Spleen (tissue), 11 donors: Measurements from ENCODE around the gene FBXO34. TPM values are rescaled to one million over a fixed set of nuclear protein-coding genes. Genes with fewer than 3 reads are reported as not detected.

ENCODE experiments used
- DNase-seq: peaks from one replicate; pipeline ENCODE4 v3.0.0-alpha.2; 2020
- H3K27ac ChIP-seq, 8 donors: fragments of 200-600 bp; sonication (generic) in 7 of 8; 1 replicate in 4 of 8; 2 replicates in 4 of 8; pipeline versions ENCODE4 v1.5.0 to v1.8.0; 2016 to 2021; ENCODE audit warnings: inconsistent platforms in 4 of 8, mild to moderate bottlenecking in 4 of 8, moderate library complexity in 1 of 8
- H3K27me3 ChIP-seq, 7 donors: fragments of 200-600 bp; sonication (generic) in 6 of 7; replicated peaks in 1 of 7; 1 replicate in 4 of 7; 2 replicates in 3 of 7; pipeline versions ENCODE4 v1.5.0 to v1.8.0; 2016 to 2021; ENCODE audit warnings: inconsistent platforms in 3 of 7, mild to moderate bottlenecking in 1 of 7
- H3K36me3 ChIP-seq, 6 donors: fragments of 200-600 bp; sonication (generic) in 5 of 6; 1 replicate in 4 of 6; 2 replicates in 2 of 6; pipeline versions ENCODE4 v1.5.0 to v1.8.0; 2016 to 2021; ENCODE audit warnings: inconsistent platforms in 2 of 6
- H3K4me1 ChIP-seq, 6 donors: fragments of 200-600 bp; sonication (generic) in 5 of 6; 1 replicate in 3 of 6; 2 replicates in 3 of 6; pipeline versions ENCODE4 v1.5.0 to v1.8.0; 2016 to 2021; ENCODE audit warnings: inconsistent platforms in 3 of 6
- H3K4me3 ChIP-seq, 8 donors: fragments of 200-600 bp; sonication (generic) in 7 of 8; 1 replicate in 4 of 8; 2 replicates in 4 of 8; pipeline versions ENCODE4 v1.5.0 to v1.8.0; 2016 to 2021; ENCODE audit warnings: inconsistent platforms in 4 of 8, mild to moderate bottlenecking in 4 of 8, moderate library complexity in 2 of 8
- H3K9me3 ChIP-seq, 8 donors: fragments of 200-600 bp; sonication (generic) in 7 of 8; 1 replicate in 4 of 8; 2 replicates in 4 of 8; pipeline versions ENCODE4 v1.5.0 to v1.8.0; 2016 to 2021; ENCODE audit warnings: inconsistent platforms in 4 of 8
- POLR2A ChIP-seq, 3 donors: fragments of 450-650 bp; IDR thresholded peaks; one replicate each; pipeline ENCODE4 v1.5.1; 2017; ENCODE audit warnings: antibody characterized with exemption in 3 of 3, mild to moderate bottlenecking in 1 of 3
- POLR2AphosphoS5 ChIP-seq, 3 donors: sonication (generic); formaldehyde crosslinking; IDR thresholded peaks; one replicate each; pipeline ENCODE4 v1.5.1; 2017; ENCODE audit warnings: antibody characterized with exemption in 3 of 3
- whole genome bisulfite sequencing, 5 donors: extraction: QIAGEN DNeasy Blood & Tissue Kit in 3 of 5; methylation state at CpG; one replicate each; pipeline versions ENCODE4 v1.1.5 to v1.1.7; 2013 to 2018; 5-methylcytosine and 5-hydroxymethylcytosine counted together
- intact Hi-C: fragments of 100-400 bp; cut with DNase I; formaldehyde crosslinking; loops from one replicate; pipeline ENCODE4 v1.15.0; 2023; ENCODE audit warnings: low total_unique reads
- polyA plus RNA-seq, 3 donors: library from polyadenylated mRNA; stranded (reverse); fragments of 200-250 nt; gene quantifications; one replicate each; pipeline ENCODE4 v1.2.1, GENCODE V29; 2013
- total RNA-seq, 7 donors: library from RNA; depleted of rRNA in 3 of 7; stranded (reverse); fragments of >200 nt in 3 of 7; fragmentation: NEBNext Ultra II Directional in 4 of 7; extraction: Animal tissue kit (Norgen Biotek cat#: 25700) in 4 of 7; gene quantifications; one replicate each; pipeline versions ENCODE4 v1.1.0 to v1.2.1, GENCODE V29; 2016 to 2021
- TF ChIP-seq, protein P1 (sequence below), 11 experiments: fragments of 200-600 bp in 7 of 11; fragments of 450-650 bp in 4 of 11; sonication (generic) in 4 of 11; IDR thresholded peaks in 8 of 11; conservative IDR thresholded peaks in 3 of 11; 1 replicate in 7 of 11; 2 replicates in 4 of 11; pipeline versions ENCODE4 v1.4.0 to v1.8.0; 2016 to 2021; ENCODE audit warnings: antibody characterized with exemption in 11 of 11, inconsistent platforms in 4 of 11, mild to moderate bottlenecking in 1 of 11
- donor health status: healthy with polysubstance abuse.
- donor health status: DM: no; HTN: no; CAD: no; lungs with moderate emphysema.
- donor health status: DM: no; HTN: no; CAD: no.
- donor health status: Bipolar disorder and iron deficiency.
- donor health status: healthy.
- donor health status: DM: no; HTN: no; CAD: no.
- donor health status: DM: yes; HTN: yes; CAD: no.

The FBXO34 gene
- total and polyA plus RNA-seq, 10 donors, result 5.8 to 46.0 (median 26.7) TPM

DNA sequence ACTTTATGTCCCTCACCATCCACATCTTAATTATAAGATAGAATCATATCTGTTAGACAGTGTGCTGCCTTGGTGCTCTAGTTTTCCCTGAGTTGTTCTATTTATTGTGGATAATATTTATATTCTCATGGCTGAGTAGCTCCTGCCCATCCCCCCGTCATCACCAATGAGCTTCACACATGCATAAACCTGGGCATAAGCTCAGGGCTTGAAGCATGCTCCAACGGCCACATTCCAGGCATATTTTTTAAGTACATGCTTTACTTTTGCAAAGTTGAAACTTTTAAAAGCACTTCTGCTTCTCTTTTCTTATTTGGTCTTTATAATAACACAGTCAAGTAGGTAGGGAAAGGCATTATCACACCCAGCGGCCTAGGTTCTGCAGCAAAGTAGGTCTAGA lies 3.4 kb upstream of the FBXO34 start:
- TF ChIP-seq POLR2AphosphoS5 (IDR thresholded peaks at IDR 0.05) (no peak), POLR2A (IDR thresholded peaks at IDR 0.05) (no peak)
- TF ChIP-seq, protein P1, sequence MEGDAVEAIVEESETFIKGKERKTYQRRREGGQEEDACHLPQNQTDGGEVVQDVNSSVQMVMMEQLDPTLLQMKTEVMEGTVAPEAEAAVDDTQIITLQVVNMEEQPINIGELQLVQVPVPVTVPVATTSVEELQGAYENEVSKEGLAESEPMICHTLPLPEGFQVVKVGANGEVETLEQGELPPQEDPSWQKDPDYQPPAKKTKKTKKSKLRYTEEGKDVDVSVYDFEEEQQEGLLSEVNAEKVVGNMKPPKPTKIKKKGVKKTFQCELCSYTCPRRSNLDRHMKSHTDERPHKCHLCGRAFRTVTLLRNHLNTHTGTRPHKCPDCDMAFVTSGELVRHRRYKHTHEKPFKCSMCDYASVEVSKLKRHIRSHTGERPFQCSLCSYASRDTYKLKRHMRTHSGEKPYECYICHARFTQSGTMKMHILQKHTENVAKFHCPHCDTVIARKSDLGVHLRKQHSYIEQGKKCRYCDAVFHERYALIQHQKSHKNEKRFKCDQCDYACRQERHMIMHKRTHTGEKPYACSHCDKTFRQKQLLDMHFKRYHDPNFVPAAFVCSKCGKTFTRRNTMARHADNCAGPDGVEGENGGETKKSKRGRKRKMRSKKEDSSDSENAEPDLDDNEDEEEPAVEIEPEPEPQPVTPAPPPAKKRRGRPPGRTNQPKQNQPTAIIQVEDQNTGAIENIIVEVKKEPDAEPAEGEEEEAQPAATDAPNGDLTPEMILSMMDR (IDR thresholded peaks at IDR 0.05 in 8 of 11, conservative IDR thresholded peaks at IDR 0.05 in 3 of 11), result no peak
- Histone ChIP-seq H3K36me3 (no peaks in the 10 kb centered on the region), H3K27ac (no peak overlapping the region), H3K4me3 (no peak overlapping the region), H3K9me3 (peaks cover 0 to 6% (median 0%) of the 10 kb centered on the region in 8 donors), H3K4me1 (peaks cover 4 to 15% (median 7%) of the 10 kb centered on the region in 6 donors), H3K27me3 (no peaks in the 10 kb centered on the region)
- no peak for DNase-seq
- WGBS, 5 donors, result 83 to 92% (median 87%) methylated on average over 3 of the region's 3 CpGs
- intact Hi-C loops, result loop anchor here (5.0 to 10.0 kb wide), 2 partner anchors 84 to 167 kb away; no protein-coding TSS in a partner anchor

DNA sequence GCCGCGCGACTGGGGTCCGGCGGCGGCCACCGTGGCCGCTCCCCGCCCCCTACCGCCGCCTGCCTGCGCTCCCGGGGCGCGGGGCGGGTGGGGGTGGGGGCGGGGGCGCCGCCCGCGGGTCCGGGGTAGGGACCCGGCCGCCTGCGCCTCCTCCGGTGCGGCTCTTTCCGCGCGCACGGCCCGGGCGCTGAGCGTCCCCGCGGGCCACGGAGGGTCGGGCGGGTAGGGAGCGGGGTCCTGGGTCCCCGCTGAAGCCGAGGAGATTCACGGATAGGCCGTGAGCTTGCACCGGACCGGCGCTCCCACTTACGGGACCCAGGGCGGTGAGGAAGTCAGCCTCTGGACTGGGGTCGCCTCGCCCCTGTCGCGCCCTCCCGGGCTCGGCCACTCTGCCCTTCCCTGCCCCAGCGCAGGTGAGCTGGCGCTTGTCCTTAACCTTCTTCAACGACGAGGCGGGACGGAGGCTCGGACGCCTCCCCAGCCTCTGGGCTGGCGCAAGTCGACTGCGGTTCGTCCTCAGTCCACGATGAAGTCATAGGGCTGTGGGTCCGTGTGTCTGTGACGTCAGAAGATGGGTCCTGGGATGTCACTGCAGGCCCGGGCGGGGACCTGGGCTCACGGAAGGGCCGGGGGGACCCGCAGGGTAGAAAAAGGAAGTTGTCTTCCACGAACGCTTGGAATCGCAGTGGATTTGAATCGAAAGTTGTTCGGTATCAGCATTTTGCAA lies 514 bp downstream of the FBXO34 start:
- TF ChIP-seq, protein P1 (IDR thresholded peaks at IDR 0.05 in 8 of 11, conservative IDR thresholded peaks at IDR 0.05 in 3 of 11), result no peak
- TF ChIP-seq POLR2AphosphoS5 (IDR thresholded peaks at IDR 0.05) (peak; percentile 83 to 89 (median 85)), POLR2A (IDR thresholded peaks at IDR 0.05) (no peak)
- Histone ChIP-seq H3K4me1 (peaks cover 17 to 52% (median 35%) of the 10 kb centered on the region in 6 donors), H3K27me3 (no peaks in the 10 kb centered on the region), H3K9me3 (no peaks in the 10 kb centered on the region), H3K27ac (peak overlapping the region; percentile 74 to 97 (median 96)), H3K36me3 (no peaks in the 10 kb centered on the region), H3K4me3 (peak overlapping the region; percentile 53 to 85 (median 80))
- WGBS, 5 donors, result 0 to 1% (median 0%) methylated on average over 18 to 80 of the region's 80 CpGs
- intact Hi-C loops, result no loop called here
- peak; percentile 91 for DNase-seq

DNA sequence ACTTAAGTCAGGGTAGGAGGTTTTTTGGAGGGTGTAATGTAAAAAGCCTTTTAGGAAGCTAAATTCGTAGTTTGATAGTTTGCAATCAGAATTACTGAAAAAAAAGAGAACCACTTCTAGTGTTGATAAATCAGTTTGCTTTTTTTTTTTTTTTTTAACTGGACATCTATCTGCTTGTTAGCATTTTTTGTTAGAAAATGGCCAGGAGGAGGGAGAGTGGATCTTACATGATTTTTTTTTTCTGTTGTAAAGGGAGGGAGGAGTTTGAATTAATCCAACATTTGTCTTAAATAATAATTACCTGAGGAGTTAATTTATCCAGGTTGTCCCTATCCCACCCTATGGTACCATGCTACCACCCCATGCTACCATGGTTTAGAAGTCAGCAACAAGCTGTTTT lies 1.2 kb downstream of the FBXO34 start:
- peaks cover 20 to 59% (median 41%) of the 10 kb centered on the region in 6 donors for H3K4me1 ChIP-seq
- 2 to 6% (median 5%) methylated on average over 1 of the region's 1 CpG for WGBS, 5 donors
- no peak for TF ChIP-seq POLR2AphosphoS5 (IDR thresholded peaks at IDR 0.05)
- TF ChIP-seq POLR2A (IDR thresholded peaks at IDR 0.05), result no peak
- TF ChIP-seq, protein P1 (IDR thresholded peaks at IDR 0.05 in 8 of 11, conservative IDR thresholded peaks at IDR 0.05 in 3 of 11), result no peak
- no peaks in the 10 kb centered on the region for H3K36me3 ChIP-seq
- peak overlapping the region; percentile 74 to 97 (median 96) for H3K27ac ChIP-seq
- H3K9me3 ChIP-seq, result no peaks in the 10 kb centered on the region
- H3K27me3 ChIP-seq, result no peaks in the 10 kb centered on the region
- H3K4me3 ChIP-seq, result peak overlapping the region; percentile 53 to 85 (median 80)
- intact Hi-C loops, result no loop called here
- no peak for DNase-seq

GRCh38 chr14:55272922-55273321 lies 1.7 kb downstream of the FBXO34 start:
- H3K4me1 ChIP-seq, result peaks cover 25 to 64% (median 47%) of the 10 kb centered on the region in 6 donors
- H3K4me3 ChIP-seq, result peak overlapping the region in 6 of 8 donors; percentile 53 to 85 (median 78)
- peak overlapping the region; percentile 51 to 97 (median 96) for H3K27ac ChIP-seq
- intact Hi-C loops, result no loop called here
- H3K27me3 ChIP-seq, result no peaks in the 10 kb centered on the region
- no peaks in the 10 kb centered on the region for H3K9me3 ChIP-seq
- no peak for DNase-seq
- TF ChIP-seq, protein P1 (IDR thresholded peaks at IDR 0.05 in 8 of 11, conservative IDR thresholded peaks at IDR 0.05 in 3 of 11), result no peak
- no peaks in the 10 kb centered on the region for H3K36me3 ChIP-seq
- WGBS, 5 donors, result 32 to 50% (median 48%) methylated on average over 2 of the region's 2 CpGs
